HepG2 (cell line): ENCODE data around the gene CTXN1. TPM values are rescaled to one million over a fixed set of nuclear protein-coding genes. Genes with fewer than 3 reads are reported as not detected.

Experiments
- ARID4A ChIP-seq: sonication (generic); formaldehyde crosslinking; IDR thresholded peaks from 2 replicates; pipeline ENCODE4 v1.5.0; 2020; ENCODE audit warnings: mild to moderate bottlenecking, missing genetic modification reagents, borderline replicate concordance
- ATF3 ChIP-seq: sonication (generic); formaldehyde crosslinking; IDR thresholded peaks from 2 replicates; pipeline ENCODE4 v1.4.0; 2020; ENCODE audit warnings: missing genetic modification reagents
- BORCS8-MEF2B ChIP-seq: sonication (generic); formaldehyde crosslinking; IDR thresholded peaks from 2 replicates; pipeline ENCODE4 v1.8.0; 2022; ENCODE audit warnings: mild to moderate bottlenecking, missing genetic modification reagents
- EP300 ChIP-seq, 3 experiments: sonication (generic) in 1 of 3; formaldehyde crosslinking in 1 of 3; IDR thresholded peaks; 2 replicates each; pipeline versions ENCODE4 v1.5.1 to v1.6.1; 2011 to 2020; ENCODE audit warnings: low read depth in 2 of 3, low read length in 2 of 3, borderline replicate concordance in 1 of 3, improper control_type of control experiment in 1 of 3, mild to moderate bottlenecking in 1 of 3, missing genetic modification reagents in 1 of 3, moderate library complexity in 1 of 3
- GABPA ChIP-seq, 2 experiments: IDR thresholded peaks; 2 replicates each; pipeline ENCODE4 v1.6.1; 2011 to 2016; ENCODE audit warnings: low read depth in 2 of 2, low read length in 1 of 2, missing biosample characterization in 1 of 2, missing genetic modification characterization in 1 of 2
- POGZ ChIP-seq: sonication (generic); formaldehyde crosslinking; IDR thresholded peaks from 2 replicates; pipeline ENCODE4 v1.4.0; 2020; ENCODE audit warnings: mild to moderate bottlenecking, missing genetic modification reagents
- PREB ChIP-seq: sonication (generic); formaldehyde crosslinking; IDR thresholded peaks from 2 replicates; pipeline ENCODE4 v1.4.0; 2020; ENCODE audit warnings: missing genetic modification reagents
- RBAK ChIP-seq: sonication (generic); formaldehyde crosslinking; IDR thresholded peaks from 2 replicates; pipeline ENCODE4 v1.5.1; 2020; ENCODE audit warnings: mild to moderate bottlenecking, missing genetic modification reagents
- RNF2 ChIP-seq: fragments of 450-650 bp; conservative IDR thresholded peaks from 2 replicates; pipeline ENCODE4 v1.6.1; 2016; ENCODE audit warnings: low read depth
- SP4 ChIP-seq: sonication (generic); formaldehyde crosslinking; IDR thresholded peaks from 2 replicates; pipeline ENCODE4 v1.8.1; 2023; ENCODE audit warnings: mild to moderate bottlenecking, missing genetic modification reagents
- USF2 ChIP-seq, 2 experiments: sonication (generic) in 1 of 2; formaldehyde crosslinking in 1 of 2; IDR thresholded peaks; 2 replicates each; pipeline versions ENCODE4 v1.5.1 to v1.6.1; 2011 to 2020; ENCODE audit warnings: borderline replicate concordance in 1 of 2, low read depth in 1 of 2, low read length in 1 of 2, mild to moderate bottlenecking in 1 of 2, missing genetic modification reagents in 1 of 2, moderate library complexity in 1 of 2
- YY1 ChIP-seq: IDR thresholded peaks from 2 replicates; pipeline ENCODE4 v1.6.1; 2011; ENCODE audit warnings: low read length, low read depth, moderate library complexity, mild to moderate bottlenecking; ENCODE audit not compliant: insufficient read depth, insufficient replicate concordance
- ZC3H13 ChIP-seq: sonication (generic); formaldehyde crosslinking; IDR thresholded peaks from 2 replicates; pipeline ENCODE4 v1.8.1; 2023; ENCODE audit warnings: mild to moderate bottlenecking, missing genetic modification reagents, moderate library complexity
- ZEB1 ChIP-seq: IDR thresholded peaks from 2 replicates; pipeline ENCODE4 v1.6.1; 2012; ENCODE audit warnings: mild to moderate bottlenecking, low read depth, inconsistent platforms; ENCODE audit not compliant: insufficient replicate concordance
- ZFP36L1 ChIP-seq: sonication (generic); formaldehyde crosslinking; IDR thresholded peaks from 2 replicates; pipeline ENCODE4 v1.8.0; 2022; ENCODE audit warnings: mild to moderate bottlenecking, missing genetic modification reagents, moderate library complexity
- ZFP41 ChIP-seq: sonication (generic); formaldehyde crosslinking; IDR thresholded peaks from 2 replicates; pipeline ENCODE4 v1.4.0; 2020; ENCODE audit warnings: mild to moderate bottlenecking, missing genetic modification reagents, borderline replicate concordance
- ZNF350 ChIP-seq: sonication (generic); formaldehyde crosslinking; IDR thresholded peaks from 2 replicates; pipeline ENCODE4 v1.4.0; 2020; ENCODE audit warnings: mild to moderate bottlenecking, low read depth, missing genetic modification reagents, borderline replicate concordance
- ZNF773 ChIP-seq: sonication (generic); formaldehyde crosslinking; IDR thresholded peaks from 2 replicates; pipeline ENCODE4 v1.4.0; 2020; ENCODE audit warnings: missing genetic modification reagents, borderline replicate concordance
- ZNF850 ChIP-seq: sonication (generic); formaldehyde crosslinking; conservative IDR thresholded peaks from 2 replicates; pipeline ENCODE4 v1.9.0; 2021; ENCODE audit warnings: mild to moderate bottlenecking, missing genetic modification reagents
- polyA plus RNA-seq, 8 experiments: library from polyadenylated mRNA; depleted of rRNA in 3 of 8; stranded (reverse) in 7 of 8; unstranded in 1 of 8; fragments of >200 nt; fragmentation: Illumina TruSeq in 4 of 8; extraction: Trizol in 4 of 8; gene quantifications; 2 replicates each; pipeline versions ENCODE4 v1.2.1 to v1.2.3, GENCODE V29; 2011 to 2016; ENCODE audit warnings: low read depth in 4 of 8, missing spikeins in 1 of 8, mixed read lengths in 1 of 8; ENCODE audit not compliant: insufficient read depth in 1 of 8
- total RNA-seq, 5 experiments: library from RNA; depleted of rRNA; stranded (reverse); fragments of >200 nt; fragmentation: Illumina TruSeq; extraction: Trizol; gene quantifications; 2 replicates each; pipeline ENCODE4 v1.2.3, GENCODE V29; 2016; ENCODE audit warnings: low read depth in 1 of 5

The CTXN1 gene
- total and polyA plus RNA-seq, 2 of the 13 experiments (the other 11 are each of a cell fraction or from before 2014, with no cell fraction given) = 0.11 TPM; not detected in 1

- TF ChIP-seq USF2 (IDR thresholded peaks at IDR 0.05; ENCODE audit: low read depth, low read length) (no peak), USF2 (CRISPR knock-in tag; IDR thresholded peaks at IDR 0.05; ENCODE audit: borderline replicate concordance) (peak; percentile 46; the same call in 1 of the 2 replicates), PREB (no peak), ZNF350 (CRISPR knock-in tag) (peak; percentile 66; the same call in 1 of the 2 replicates), EP300 (IDR thresholded peaks at IDR 0.05; ENCODE audit: low read depth in 2 of 2, low read length in 2 of 2) (no peak), EP300 (CRISPR knock-in tag; IDR thresholded peaks at IDR 0.05; ENCODE audit: borderline replicate concordance) (peak; percentile 23; the same call in 1 of the 2 replicates), ZEB1 (no peak), ATF3 (CRISPR knock-in tag) (peak; percentile 46; the same call in 1 of the 2 replicates), GABPA (IDR thresholded peaks at IDR 0.05; ENCODE audit: low read depth, low read length) (no peak), GABPA (CRISPR knock-in tag; IDR thresholded peaks at IDR 0.05; ENCODE audit: low read depth) (0 out of 2 replicates have a peak, but pooled peaks have one; percentile 0), ZNF850 (CRISPR knock-in tag) (no peak), ZFP36L1 (CRISPR knock-in tag) (no peak), YY1 (peak; percentile 92), RBAK (CRISPR knock-in tag) (no peak), RNF2 (peak; percentile 95), ZFP41 (CRISPR knock-in tag) (no peak), POGZ (no peak), SP4 (CRISPR knock-in tag) (peak; percentile 69; the same call in 1 of the 2 replicates), ARID4A (no peak; the same call in none of the 2 replicates), ZC3H13 (CRISPR knock-in tag) (peak; percentile 93), BORCS8-MEF2B (CRISPR knock-in tag) (peak; percentile 79), ZNF773 (CRISPR knock-in tag) (peak; percentile 60; the same call in 1 of the 2 replicates)
Measured at GRCh38 chr19:7903244-7904073, 22.5 kb downstream of the CTXN1 start, which contains the start of gene MAP2K7 (continued).
